GM12878 (cell line): ENCODE measurements around the gene FAM221A. TPM values are rescaled to one million over a fixed set of nuclear protein-coding genes. Genes with fewer than 3 reads are reported as not detected.

Experiments
- ATAC-seq: fragments of 200-7000 bp; cut with Tn5 transposase; 3 replicates; pipeline ENCODE4 v1.9.1; 2020; ENCODE audit warnings: mild to moderate bottlenecking, moderate library complexity
- BruUV-seq: library from RNA; stranded (reverse); fragments of 400-500 nt; replicated peaks from 2 replicates; lab custom pipeline; 2021; lab: Mats Ljungman, UMichigan
- CTCF ChIA-PET: fragments of 300-600 bp; sonication (Branson Sonifier 250); formaldehyde crosslinking; extraction: SDS; loops from one replicate; lab custom pipeline; 2021; ENCODE audit warnings: inconsistent platforms; lab: Yijun Ruan, JAX
- POLR2A ChIA-PET: fragments of 350-600 bp; formaldehyde crosslinking; extraction: SDS; loops from one replicate; lab custom pipeline; 2021; ENCODE audit warnings: inconsistent platforms; lab: Charles Lee
- RAD21 ChIA-PET: fragments of 300-600 bp; sonication (Branson Sonifier 250); formaldehyde crosslinking; loops from one replicate; lab custom pipeline; 2023; ENCODE audit warnings: antibody characterized with exemption; ENCODE audit not compliant: unreplicated experiment; lab: Charles Lee
- SMC1A ChIA-PET: fragments of 300-600 bp; sonication (Branson Sonifier 250); formaldehyde crosslinking; loops from one replicate; lab custom pipeline; 2023; ENCODE audit not compliant: unreplicated experiment, uncharacterized antibody; lab: Charles Lee
- DNase-seq: peaks from one replicate; pipeline ENCODE4 v3.0.0-alpha.2; 2011; ENCODE audit warnings: low read depth, low spot score
- FAIRE-seq: peaks from 3 replicates; lab custom pipeline; 2011; peaks lifted over from hg19 to GRCh38; lab: Jason Lieb, UNC
- H2AFZ ChIP-seq: 2 replicates; pipeline ENCODE4 v1.6.0; 2011; ENCODE audit warnings: low read depth, low read length, control low read depth; ENCODE audit not compliant: control insufficient read depth
- H3K27ac ChIP-seq: 2 replicates; pipeline ENCODE4 v1.5.1; 2011; ENCODE audit warnings: control low read depth; ENCODE audit not compliant: control insufficient read depth, insufficient read depth
- H3K27me3 ChIP-seq, 2 experiments: replicated peaks in 1 of 2; 2 replicates each; pipeline versions ENCODE4 v1.6.0 to v1.6.1; 2011; ENCODE audit warnings: low read length in 1 of 2; ENCODE audit not compliant: control insufficient read depth in 2 of 2, insufficient read depth in 2 of 2
- H3K36me3 ChIP-seq, 2 experiments: 2 replicates each; pipeline ENCODE4 v1.5.1; 2011; ENCODE audit warnings: low read length in 1 of 2; ENCODE audit not compliant: control insufficient read depth in 2 of 2, insufficient read depth in 2 of 2
- H3K4me1 ChIP-seq: 2 replicates; pipeline ENCODE4 v1.6.1; 2011; ENCODE audit warnings: mild to moderate bottlenecking, low read length, moderate library complexity, mixed read lengths; ENCODE audit not compliant: control insufficient read depth, insufficient read depth
- H3K4me2 ChIP-seq: 2 replicates; pipeline ENCODE4 v1.6.0; 2011; ENCODE audit warnings: control low read depth; ENCODE audit not compliant: control insufficient read depth, insufficient read depth
- H3K4me3 ChIP-seq: fragments of 200-600 bp; sonication (generic); 2 replicates; pipeline ENCODE4 v1.5.1; 2016
- H3K79me2 ChIP-seq: 2 replicates; pipeline ENCODE4 v1.6.0; 2011; ENCODE audit warnings: low read length; ENCODE audit not compliant: control insufficient read depth, insufficient read depth
- H3K9ac ChIP-seq: 2 replicates; pipeline ENCODE4 v1.8.0; 2011; ENCODE audit warnings: low read length, control low read depth, mixed read lengths; ENCODE audit not compliant: control insufficient read depth, insufficient read depth
- H3K9me3 ChIP-seq: replicated peaks from 3 replicates; pipeline ENCODE4 v1.5.1; 2011; ENCODE audit warnings: mild to moderate bottlenecking, low read length; ENCODE audit not compliant: control insufficient read depth, insufficient read depth
- H4K20me1 ChIP-seq: 2 replicates; pipeline ENCODE4 v1.6.0; 2011; ENCODE audit not compliant: control insufficient read depth, insufficient read depth
- CHD1 ChIP-seq: IDR thresholded peaks from 2 replicates; pipeline ENCODE4 v1.6.1; 2012; ENCODE audit warnings: low read depth, low read length, improper control_type of control experiment
- E2F8 ChIP-seq: fragments of 450-650 bp; IDR thresholded peaks from 2 replicates; pipeline ENCODE4 v1.6.1; 2018; ENCODE audit warnings: mild to moderate bottlenecking, low read depth, moderate library complexity; ENCODE audit not compliant: partially characterized antibody
- FOXM1 ChIP-seq: IDR thresholded peaks from 2 replicates; pipeline ENCODE4 v1.6.1; 2012; ENCODE audit warnings: low read depth, mild to moderate bottlenecking, inconsistent platforms, low read length, moderate library complexity
- GATAD2B ChIP-seq: fragments of 450-650 bp; conservative IDR thresholded peaks from 2 replicates; pipeline ENCODE4 v1.6.1; 2017; ENCODE audit warnings: low read depth, mild to moderate bottlenecking, moderate library complexity
- HDAC6 ChIP-seq: fragments of 200-600 bp; sonication (generic); IDR thresholded peaks from one replicate; pipeline ENCODE4 v1.8.0; 2017; ENCODE audit warnings: antibody characterized with exemption; ENCODE audit not compliant: unreplicated experiment
- IKZF2 ChIP-seq, 2 experiments: fragments of 450-650 bp; IDR thresholded peaks; 2 replicates each; pipeline ENCODE4 v1.6.1; 2017; ENCODE audit warnings: mild to moderate bottlenecking in 2 of 2, moderate library complexity in 2 of 2
- JUNB ChIP-seq: IDR thresholded peaks from 2 replicates; pipeline ENCODE4 v1.6.1; 2016; ENCODE audit warnings: antibody characterized with exemption, mild to moderate bottlenecking
- NFIC ChIP-seq: IDR thresholded peaks from 2 replicates; pipeline ENCODE4 v1.6.1; 2012; ENCODE audit warnings: low read depth, mild to moderate bottlenecking, inconsistent platforms, low read length, moderate library complexity
- NFYB ChIP-seq: IDR thresholded peaks from 2 replicates; pipeline ENCODE4 v1.6.1; 2011; ENCODE audit warnings: low read depth, mild to moderate bottlenecking, low read length, improper control_type of control experiment, moderate library complexity; ENCODE audit not compliant: insufficient read depth
- PAX8 ChIP-seq: fragments of 450-650 bp; IDR thresholded peaks from 2 replicates; pipeline ENCODE4 v1.6.1; 2017; ENCODE audit warnings: mild to moderate bottlenecking, moderate library complexity
- PML ChIP-seq: IDR thresholded peaks from 2 replicates; pipeline ENCODE4 v1.6.1; 2012; ENCODE audit warnings: low read length, inconsistent platforms
- POLR2AphosphoS2 ChIP-seq: IDR thresholded peaks from 2 replicates; pipeline ENCODE4 v1.6.1; 2011; ENCODE audit warnings: low read depth, mild to moderate bottlenecking, low read length, improper control_type of control experiment, moderate library complexity
- RELA ChIP-seq: fragments of 450-650 bp; IDR thresholded peaks from 2 replicates; pipeline ENCODE4 v1.8.0; 2014; ENCODE audit warnings: borderline replicate concordance; ENCODE audit not compliant: partially characterized antibody
- SPI1 ChIP-seq: IDR thresholded peaks from 2 replicates; pipeline ENCODE4 v1.6.1; 2011; ENCODE audit warnings: low read depth, mild to moderate bottlenecking, low read length, moderate library complexity, borderline replicate concordance; ENCODE audit not compliant: insufficient read depth
- STAT3 ChIP-seq: IDR thresholded peaks from 2 replicates; pipeline ENCODE4 v1.6.1; 2011; ENCODE audit warnings: low read depth, low read length, improper control_type of control experiment
- TBL1XR1 ChIP-seq: IDR thresholded peaks from 2 replicates; pipeline ENCODE4 v1.6.1; 2012; ENCODE audit warnings: low read depth, low read length, improper control_type of control experiment
- ZSCAN29 ChIP-seq: fragments of 450-650 bp; IDR thresholded peaks from 2 replicates; pipeline ENCODE4 v1.6.1; 2017; ENCODE audit warnings: mild to moderate bottlenecking, moderate library complexity
- WGBS: methylation state at CpG from one replicate; pipeline ENCODE4 v1.1.6; 2016; ENCODE audit warnings: low lambda C conversion rate; ENCODE audit not compliant: insufficient replicate concordance, insufficient coverage; ENCODE audit errors: missing lambda C conversion rate; 5-methylcytosine and 5-hydroxymethylcytosine counted together
- in situ Hi-C: fragments of 300-500 bp; cut with MboI; formaldehyde crosslinking; loops from 9 replicates; pipeline ENCODE4 v1.14.3; 2018; ENCODE audit warnings: mixed read lengths
- intact Hi-C: fragments of 100-400 bp; cut with micrococcal nuclease; formaldehyde crosslinking; loops from one replicate; pipeline ENCODE4 v1.14.2; 2022; ENCODE audit not compliant: unreplicated experiment
- polyA plus RNA-seq, 11 experiments: library from polyadenylated mRNA; depleted of rRNA in 4 of 11; unstranded in 6 of 11; stranded (reverse) in 5 of 11; fragments of >200 nt; fragmentation: Nextera tagmentation in 4 of 11; fragmentation: Illumina TruSeq in 1 of 11; extraction: Ambion mirVana in 4 of 11; extraction: Trizol in 1 of 11; gene quantifications; 1 replicate in 1 of 11; 2 replicates in 10 of 11; pipeline versions ENCODE4 v1.2.1 to v1.2.3, GENCODE V29; 2011 to 2016; ENCODE audit warnings: inconsistent platforms in 2 of 11, missing spikeins in 2 of 11, low read depth in 1 of 11
- total RNA-seq, 4 experiments: library from RNA; depleted of rRNA in 3 of 4; stranded (reverse); fragments of >200 nt in 3 of 4; fragmentation: Illumina TruSeq in 1 of 4; extraction: Trizol in 1 of 4; gene quantifications; 2 replicates each; pipeline versions ENCODE4 v1.2.1 to v1.2.3, GENCODE V29; 2013 to 2021

Gene FAM221A
- total and polyA plus RNA-seq, 10 of the 15 experiments (the other 5 are each of a cell fraction or from before 2014, with no cell fraction given) = 6.3 to 16.7 (median 9.7) TPM

GRCh38 chr7:23743226-23743625 lies 63.2 kb downstream of the FAM221A start:
- H3K36me3 ChIP-seq = no peaks in the 10 kb centered on the region
- no peak for TF ChIP-seq PAX8
- no peak for TF ChIP-seq IKZF2 (IDR thresholded peaks at IDR 0.05)
- no peak for TF ChIP-seq PML
- TF ChIP-seq POLR2AphosphoS2 = no peak
- no peak for TF ChIP-seq SPI1
- no peak for TF ChIP-seq JUNB
- TF ChIP-seq GATAD2B = no peak
- TF ChIP-seq NFYB = no peak
- no peak for TF ChIP-seq NFIC
- TF ChIP-seq STAT3 = no peak
- TF ChIP-seq TBL1XR1 = no peak
- TF ChIP-seq E2F8 = no peak
- no peak for TF ChIP-seq FOXM1
- no peak for TF ChIP-seq HDAC6
- no peak for TF ChIP-seq ZSCAN29
- TF ChIP-seq CHD1 = no peak
- TF ChIP-seq RELA = no peak
- TF ChIP-seq, all 136 proteins: peak for 0
- Histone ChIP-seq H3K4me3 (no peak overlapping the region), H3K4me1 (no peaks in the 10 kb centered on the region), H3K79me2 (no peaks in the 10 kb centered on the region), H3K4me2 (no peak overlapping the region), H4K20me1 (no peaks in the 10 kb centered on the region), H3K27me3 (no peaks in the 10 kb centered on the region), H3K9ac (no peak overlapping the region), H2AFZ (no peak overlapping the region), H3K27ac (no peak overlapping the region), H3K9me3 (no peaks in the 10 kb centered on the region; the same call in 1 of the 3 replicates)
- RAD21 ChIA-PET = no interaction called here
- POLR2A ChIA-PET = interaction anchor here (0.7 kb wide), 1 partner anchor 641 kb away, joined by 5 read pairs; no protein-coding TSS in a partner anchor
- CTCF ChIA-PET = no interaction called here
- intact Hi-C loops = no loop called here
- SMC1A ChIA-PET = no interaction called here
- in situ Hi-C loops = no loop called here
- 72% methylated on average over 4 of the region's 4 CpGs for WGBS
- ATAC-seq (no peak), FAIRE-seq (no peak), DNase-seq (no peak)
- no TSS peak for BruUV-seq
